KMS-11 (cell line): ENCODE results near the gene KRTAP1-4.
"Not testable (repeated sequence)": the region's sequence is repeated elsewhere in the genome, so short reads cannot be mapped to it uniquely, and the experiment has no call there.

Experiments
- H2AFZ ChIP-seq: fragments of 200-600 bp; sonication (generic); 2 replicates; pipeline ENCODE4 v1.6.1; 2016; ENCODE audit warnings: antibody characterized with exemption, mixed run types, low read depth
- H3K27ac ChIP-seq: fragments of 200-600 bp; sonication (generic); 2 replicates; pipeline ENCODE4 v1.6.1; 2016; ENCODE audit warnings: mild to moderate bottlenecking, mixed run types
- H3K27me3 ChIP-seq: fragments of 200-600 bp; sonication (generic); 2 replicates; pipeline ENCODE4 v1.6.1; 2017; ENCODE audit warnings: mild to moderate bottlenecking, low read depth, mixed run types, moderate library complexity; ENCODE audit not compliant: insufficient read depth
- H3K36me3 ChIP-seq: fragments of 200-600 bp; sonication (generic); 2 replicates; pipeline ENCODE4 v1.6.1; 2017; ENCODE audit warnings: mild to moderate bottlenecking, mixed run types; ENCODE audit not compliant: insufficient read depth
- H3K4me1 ChIP-seq: fragments of 200-600 bp; sonication (generic); 2 replicates; pipeline ENCODE4 v1.6.1; 2016; ENCODE audit warnings: mild to moderate bottlenecking, low read depth, mixed run types; ENCODE audit not compliant: poor library complexity, severe bottlenecking
- H3K4me2 ChIP-seq: fragments of 200-600 bp; sonication (generic); 2 replicates; pipeline ENCODE4 v1.7.0; 2016; ENCODE audit warnings: mild to moderate bottlenecking, mixed run types
- H3K4me3 ChIP-seq: fragments of 200-600 bp; sonication (generic); IDR thresholded peaks from 2 replicates; pipeline ENCODE4 v1.6.1; 2017; ENCODE audit warnings: low read depth, low read length, mixed read lengths; ENCODE audit not compliant: insufficient read depth
- H3K79me2 ChIP-seq: fragments of 200-600 bp; sonication (generic); 2 replicates; pipeline ENCODE4 v1.6.1; 2016; ENCODE audit warnings: low read depth, mixed run types; ENCODE audit not compliant: insufficient read depth
- H3K9ac ChIP-seq: fragments of 200-600 bp; sonication (generic); 2 replicates; pipeline ENCODE4 v1.6.1; 2016; ENCODE audit warnings: mild to moderate bottlenecking, mixed run types
- H4K20me1 ChIP-seq: fragments of 200-600 bp; sonication (generic); 2 replicates; pipeline ENCODE4 v1.6.1; 2016; ENCODE audit warnings: mild to moderate bottlenecking, mixed run types; ENCODE audit not compliant: insufficient read depth
- TF ChIP-seq, protein P1 (sequence below): fragments of 200-600 bp; sonication (generic); conservative IDR thresholded peaks from 2 replicates; pipeline ENCODE4 v1.6.1; 2017; ENCODE audit warnings: low read depth, mild to moderate bottlenecking, antibody characterized with exemption, low read length, moderate library complexity, mixed read lengths

KRTAP1-4 gene

DNA sequence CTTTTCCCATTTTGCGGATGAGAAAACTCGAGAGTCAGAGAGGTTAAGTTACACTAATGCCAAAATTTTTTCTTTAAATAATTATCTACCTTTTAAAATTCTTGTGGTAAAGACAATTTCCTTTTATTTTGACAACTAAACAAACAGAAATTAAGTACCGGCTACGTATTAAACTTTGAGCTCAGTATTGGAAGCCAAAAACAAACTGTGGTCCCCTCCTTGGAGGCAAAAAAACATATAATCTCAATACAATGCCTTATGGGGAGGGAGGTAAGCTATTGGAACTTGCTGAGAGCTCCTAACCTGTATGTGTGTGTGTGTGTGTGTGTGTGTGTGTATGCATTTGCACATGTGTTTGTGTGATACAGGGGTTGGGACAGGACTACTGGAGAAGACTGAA is 33.5 kb upstream of the KRTAP1-4 start:
- TF ChIP-seq, protein P1, sequence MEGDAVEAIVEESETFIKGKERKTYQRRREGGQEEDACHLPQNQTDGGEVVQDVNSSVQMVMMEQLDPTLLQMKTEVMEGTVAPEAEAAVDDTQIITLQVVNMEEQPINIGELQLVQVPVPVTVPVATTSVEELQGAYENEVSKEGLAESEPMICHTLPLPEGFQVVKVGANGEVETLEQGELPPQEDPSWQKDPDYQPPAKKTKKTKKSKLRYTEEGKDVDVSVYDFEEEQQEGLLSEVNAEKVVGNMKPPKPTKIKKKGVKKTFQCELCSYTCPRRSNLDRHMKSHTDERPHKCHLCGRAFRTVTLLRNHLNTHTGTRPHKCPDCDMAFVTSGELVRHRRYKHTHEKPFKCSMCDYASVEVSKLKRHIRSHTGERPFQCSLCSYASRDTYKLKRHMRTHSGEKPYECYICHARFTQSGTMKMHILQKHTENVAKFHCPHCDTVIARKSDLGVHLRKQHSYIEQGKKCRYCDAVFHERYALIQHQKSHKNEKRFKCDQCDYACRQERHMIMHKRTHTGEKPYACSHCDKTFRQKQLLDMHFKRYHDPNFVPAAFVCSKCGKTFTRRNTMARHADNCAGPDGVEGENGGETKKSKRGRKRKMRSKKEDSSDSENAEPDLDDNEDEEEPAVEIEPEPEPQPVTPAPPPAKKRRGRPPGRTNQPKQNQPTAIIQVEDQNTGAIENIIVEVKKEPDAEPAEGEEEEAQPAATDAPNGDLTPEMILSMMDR: no peak
- no peaks in the 10 kb centered on the region for H3K27me3 ChIP-seq
- no peak overlapping the region for H3K4me2 ChIP-seq
- H3K36me3 ChIP-seq: no peaks in the 10 kb centered on the region
- no peak overlapping the region for H3K4me3 ChIP-seq
- no peaks in the 10 kb centered on the region for H3K4me1 ChIP-seq
- H2AFZ ChIP-seq: no peak overlapping the region
- H3K9ac ChIP-seq: no peak overlapping the region
- H3K27ac ChIP-seq: no peak overlapping the region
- no peaks in the 10 kb centered on the region for H4K20me1 ChIP-seq
- H3K79me2 ChIP-seq: no peaks in the 10 kb centered on the region

DNA sequence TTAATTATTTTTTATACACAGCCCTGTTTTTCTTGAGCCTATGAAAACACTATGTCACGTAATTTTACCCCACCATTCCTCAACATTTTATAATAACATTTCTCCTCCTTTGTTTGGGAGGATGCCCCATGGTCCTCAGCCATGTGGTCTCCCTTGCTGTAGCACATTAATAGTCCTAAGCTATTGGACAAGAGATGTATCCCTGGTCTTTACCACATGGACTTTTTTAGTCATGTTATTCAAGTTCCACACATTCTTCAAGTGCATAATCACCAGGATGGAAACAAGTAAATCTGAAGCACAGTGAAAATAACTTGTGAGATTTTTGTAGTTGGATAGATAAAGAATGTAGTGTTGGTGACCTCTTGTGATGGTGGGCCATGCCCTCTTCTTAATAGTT is 32.0 kb upstream of the KRTAP1-4 start:
- Histone ChIP-seq H2AFZ (no peak overlapping the region), H4K20me1 (no peaks in the 10 kb centered on the region), H3K27ac (no peak overlapping the region), H3K4me1 (no peaks in the 10 kb centered on the region), H3K36me3 (no peaks in the 10 kb centered on the region), H3K4me2 (no peak overlapping the region), H3K9ac (no peak overlapping the region), H3K4me3 (no peak overlapping the region), H3K27me3 (no peaks in the 10 kb centered on the region), H3K79me2 (no peaks in the 10 kb centered on the region)
- TF ChIP-seq, protein P1: no peak

DNA sequence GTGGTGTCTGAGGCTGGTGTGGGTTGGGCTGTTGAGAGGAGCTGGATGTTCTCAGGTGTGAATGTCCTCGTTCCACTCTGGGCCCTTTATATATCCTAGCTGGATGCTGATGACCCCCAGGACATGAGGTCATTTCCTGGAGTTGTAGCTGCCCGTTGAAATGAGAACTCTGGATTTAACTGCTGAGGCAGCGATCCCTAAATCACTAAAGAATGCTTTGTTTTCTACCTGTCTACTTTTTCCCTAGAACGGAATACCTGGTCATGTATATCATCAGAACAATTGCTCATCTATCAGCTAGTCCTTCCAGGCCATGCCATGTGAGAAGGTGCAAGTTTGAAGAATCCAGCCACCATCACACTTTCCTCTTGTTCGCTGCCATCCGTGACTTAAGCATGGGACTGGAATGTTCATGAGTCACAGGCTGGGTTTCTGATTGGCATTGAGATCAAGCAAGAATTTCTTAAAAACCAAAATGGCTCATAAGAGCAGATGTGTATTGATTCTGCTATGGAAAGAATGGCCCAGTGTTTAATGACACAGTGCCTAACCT is 30.1 kb upstream of the KRTAP1-4 start, which contains the start of gene KRTAP2-3:
TSS of gene KRTAP2-3 (minus strand) at position 63 of the 553 bp plus-strand sequence. CDS start 64 bp downstream, outside the sequence.
- H4K20me1 ChIP-seq: no peaks in the 10 kb centered on the region
- H3K4me3 ChIP-seq: no peak within 1 kb of the TSS
- TF ChIP-seq, protein P1: no peak
- H3K27ac ChIP-seq: no peak within 1 kb of the TSS
- H3K4me1 ChIP-seq: no peaks in the 10 kb centered on the region
- no peaks in the 10 kb centered on the region for H3K79me2 ChIP-seq
- H3K4me2 ChIP-seq: no peak within 1 kb of the TSS
- no peaks in the 10 kb centered on the region for H3K36me3 ChIP-seq
- H3K9ac ChIP-seq: no peak within 1 kb of the TSS
- no peaks in the 10 kb centered on the region for H3K27me3 ChIP-seq
- H2AFZ ChIP-seq: no peak within 1 kb of the TSS

DNA sequence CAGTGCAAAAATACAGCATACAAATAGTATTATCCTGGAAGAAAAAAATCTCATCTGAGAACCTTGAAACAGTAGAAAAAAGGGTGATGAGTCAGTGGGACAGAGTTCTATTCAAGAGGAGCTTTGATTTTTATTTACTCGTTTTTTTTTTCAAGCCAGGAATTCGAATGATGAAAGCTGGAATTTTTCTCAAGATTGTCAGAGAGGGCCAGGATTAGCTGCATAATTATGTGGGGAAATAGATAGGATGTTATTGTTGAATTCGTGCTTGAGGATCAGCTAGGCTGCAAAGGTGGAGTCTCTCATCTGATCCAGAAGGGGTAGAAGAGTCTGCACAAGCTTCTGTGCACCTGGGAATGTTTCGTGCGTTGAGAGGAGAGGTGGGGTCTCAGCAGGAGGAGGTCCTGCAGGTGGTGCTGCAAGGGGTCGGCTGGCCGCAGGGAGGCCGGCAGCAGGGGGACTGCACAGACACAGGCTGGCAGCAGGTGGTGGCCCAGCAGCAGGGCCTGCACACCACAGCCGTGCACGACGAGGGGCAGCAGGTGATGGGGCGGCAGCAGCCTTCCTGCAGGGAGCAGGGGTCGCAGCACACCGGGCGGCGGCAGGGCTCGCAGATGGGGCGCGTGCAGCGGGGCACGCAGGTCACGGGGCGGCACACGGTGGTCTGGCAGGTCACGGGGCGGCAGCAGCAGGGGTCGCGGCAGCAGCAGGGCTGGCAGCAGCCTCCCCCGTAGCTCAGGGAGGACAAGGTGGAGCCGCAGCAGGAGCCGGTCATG is 29.5 kb upstream of the KRTAP1-4 start:
- not testable (repeated sequence) for H2AFZ ChIP-seq, H3K9ac ChIP-seq, H3K4me2 ChIP-seq, H3K4me3 ChIP-seq, H4K20me1 ChIP-seq, H3K27ac ChIP-seq, H3K4me1 ChIP-seq, H3K36me3 ChIP-seq, H3K79me2 ChIP-seq, H3K27me3 ChIP-seq

DNA sequence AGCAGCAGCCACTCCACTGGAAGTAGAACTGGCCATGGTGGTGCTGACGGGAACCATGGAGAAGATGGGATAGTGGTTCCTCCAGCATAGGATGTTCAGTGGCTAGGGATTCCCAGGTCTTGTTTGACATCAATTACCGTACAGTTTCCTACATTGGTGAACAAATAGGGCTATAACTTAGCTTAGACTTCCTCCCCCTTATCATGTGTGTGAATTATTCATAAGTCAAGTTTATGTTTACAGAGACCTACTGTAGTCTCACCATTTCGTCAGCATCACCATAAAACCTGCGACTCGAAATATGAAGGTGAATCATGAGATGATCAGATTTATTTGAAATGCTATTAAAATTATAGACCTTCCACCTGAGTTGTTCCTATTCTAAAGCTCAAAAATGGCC is 28.7 kb upstream of the KRTAP1-4 start:
- H3K27me3 ChIP-seq: no peaks in the 10 kb centered on the region
- H3K4me2 ChIP-seq: no peak overlapping the region
- no peak overlapping the region for H3K9ac ChIP-seq
- no peaks in the 10 kb centered on the region for H4K20me1 ChIP-seq
- no peak overlapping the region for H3K27ac ChIP-seq
- H3K36me3 ChIP-seq: no peaks in the 10 kb centered on the region
- H3K79me2 ChIP-seq: no peaks in the 10 kb centered on the region
- no peak overlapping the region for H3K4me3 ChIP-seq
- H2AFZ ChIP-seq: no peak overlapping the region
- TF ChIP-seq, protein P1: no peak
- no peaks in the 10 kb centered on the region for H3K4me1 ChIP-seq
